ENCODE measurements around the gene WDFY1. TPM values are rescaled to one million over a fixed set of nuclear protein-coding genes. Genes with fewer than 3 reads are reported as not detected.

Gene WDFY1
- total and polyA plus RNA-seq, 2 donors (not counting 1 experiment from before 2014, with no cell fraction given), result 28.8 to 76.0 TPM

DNA sequence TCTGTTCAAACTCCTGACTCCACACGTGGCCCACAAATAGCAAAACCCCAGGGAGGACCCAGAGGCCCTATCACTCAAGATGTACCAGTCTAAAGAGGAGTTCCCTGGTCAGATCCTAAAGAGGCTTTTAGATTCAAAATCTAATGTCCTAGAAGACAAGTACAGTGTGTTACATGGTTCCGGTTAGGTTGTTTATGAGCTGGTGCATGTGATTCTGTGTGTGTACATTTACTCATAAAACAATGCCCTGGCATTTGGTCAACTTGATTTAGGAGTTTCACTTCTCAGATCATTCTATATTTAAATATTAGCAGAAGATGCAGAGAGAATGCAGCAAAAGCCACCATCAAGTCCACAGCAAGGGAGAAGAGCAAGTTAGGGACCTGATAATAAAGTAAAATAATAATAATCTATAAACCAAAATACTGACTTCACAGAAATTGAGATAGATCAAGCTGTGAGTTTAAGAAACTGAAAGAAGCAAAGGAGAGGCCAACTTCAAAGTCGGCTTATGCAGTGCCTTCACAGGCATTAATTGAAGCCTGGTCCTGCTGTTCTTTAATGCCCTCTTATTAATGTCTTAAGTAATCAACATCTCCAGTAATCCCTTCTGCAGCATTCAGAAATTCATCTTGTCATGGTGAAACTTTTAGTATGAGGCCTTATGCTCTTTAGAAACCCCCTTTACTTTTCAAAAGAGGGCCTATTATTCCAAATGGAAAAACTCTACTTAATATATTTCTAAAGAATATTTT is 103.5 kb downstream of the WDFY1 start:
- TF ChIP-seq EZH2 (IDR thresholded peaks at IDR 0.05; ENCODE audit: borderline replicate concordance, insufficient read depth, low read depth, low read length, poor library complexity, severe bottlenecking), result no peak
- TF ChIP-seq, protein P1, sequence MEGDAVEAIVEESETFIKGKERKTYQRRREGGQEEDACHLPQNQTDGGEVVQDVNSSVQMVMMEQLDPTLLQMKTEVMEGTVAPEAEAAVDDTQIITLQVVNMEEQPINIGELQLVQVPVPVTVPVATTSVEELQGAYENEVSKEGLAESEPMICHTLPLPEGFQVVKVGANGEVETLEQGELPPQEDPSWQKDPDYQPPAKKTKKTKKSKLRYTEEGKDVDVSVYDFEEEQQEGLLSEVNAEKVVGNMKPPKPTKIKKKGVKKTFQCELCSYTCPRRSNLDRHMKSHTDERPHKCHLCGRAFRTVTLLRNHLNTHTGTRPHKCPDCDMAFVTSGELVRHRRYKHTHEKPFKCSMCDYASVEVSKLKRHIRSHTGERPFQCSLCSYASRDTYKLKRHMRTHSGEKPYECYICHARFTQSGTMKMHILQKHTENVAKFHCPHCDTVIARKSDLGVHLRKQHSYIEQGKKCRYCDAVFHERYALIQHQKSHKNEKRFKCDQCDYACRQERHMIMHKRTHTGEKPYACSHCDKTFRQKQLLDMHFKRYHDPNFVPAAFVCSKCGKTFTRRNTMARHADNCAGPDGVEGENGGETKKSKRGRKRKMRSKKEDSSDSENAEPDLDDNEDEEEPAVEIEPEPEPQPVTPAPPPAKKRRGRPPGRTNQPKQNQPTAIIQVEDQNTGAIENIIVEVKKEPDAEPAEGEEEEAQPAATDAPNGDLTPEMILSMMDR (IDR thresholded peaks at IDR 0.05), result no peak
- Histone ChIP-seq H3K9me3 (ENCODE audit: control extremely low read depth in 1 of 3, control insufficient read depth in 2 of 3, insufficient read depth in 1 of 3, low read length in 2 of 3) (no peaks in the 10 kb centered on the region), H3K4me1 (ENCODE audit: control insufficient read depth in 2 of 2, insufficient read depth in 2 of 2, low read length in 2 of 2) (peaks cover 11 to 23% of the 10 kb centered on the region in 2 donors), H3K27ac (ENCODE audit: low read length in 2 of 2) (peak overlapping the region; percentile 68 to 70), H3K36me3 (replicated peaks in 1 of 2; ENCODE audit: control extremely low read depth in 1 of 2, control insufficient read depth in 1 of 2, extremely low read depth in 1 of 2, insufficient read depth in 2 of 2, low read length in 1 of 2) (no peaks in the 10 kb centered on the region), H3K27me3 (replicated peaks in 1 of 4; ENCODE audit: control extremely low read depth in 1 of 4, control insufficient read depth in 3 of 4, insufficient read depth in 4 of 4, low read length in 3 of 4) (no peaks in the 10 kb centered on the region), H4K20me1 (ENCODE audit: control insufficient read depth, insufficient read depth, low read length, poor library complexity, severe bottlenecking) (no peaks in the 10 kb centered on the region), H3K4me2 (replicated peaks; ENCODE audit: low read depth, low read length, poor library complexity, severe bottlenecking) (peak overlapping the region; percentile 9), H3K9ac (ENCODE audit: low read length) (no peak overlapping the region), H3K4me3 (ENCODE audit: control extremely low read depth in 1 of 5, extremely low read depth in 1 of 5, insufficient read depth in 1 of 5, low read depth in 2 of 5, low read length in 4 of 5) (no peak overlapping the region), H2AFZ (ENCODE audit: insufficient read depth, low read depth, low read length, poor library complexity, severe bottlenecking) (peak overlapping the region; percentile 25), H3K79me2 (ENCODE audit: control insufficient read depth, insufficient read depth, low read length) (no peaks in the 10 kb centered on the region)
- Mint-ChIP-seq H3K27ac (peak overlapping the region; percentile 87), H3K4me3 (peak overlapping the region; percentile 46), H3K4me1 (peaks cover 26% of the 10 kb centered on the region), H3K9me3 (ENCODE audit: insufficient read depth) (no peaks in the 10 kb centered on the region), H3K27me3 (no peaks in the 10 kb centered on the region)
- intact Hi-C loops (cut with micrococcal nuclease), result no loop called here
- WGBS (ENCODE audit: insufficient coverage), result no CpG with 5 or more reads among the region's 3 CpGs
- DNase-seq (peak; percentile 38), ATAC-seq (ENCODE audit: low read depth) (no peak)
- CTCF ChIA-PET, result interaction anchor here (0.7 to 1.6 kb wide), 2 partner anchors 12 to 19 kb away, joined by 3 to 5 read pairs; no protein-coding TSS in a partner anchor
- POLR2A ChIA-PET, result no interaction called here

Data from B cell (primary cell).